ENCODE measurements around the gene FBLN2.

FBLN2 gene

GRCh38 chr3:13578251-13578650 lies 29.3 kb downstream of the FBLN2 start:
- H3K36me3 ChIP-seq (ENCODE audit: insufficient read depth, low read length) = no peaks in the 10 kb centered on the region
- H3K4me1 ChIP-seq (ENCODE audit: insufficient read depth, low read length) = peaks cover 21% of the 10 kb centered on the region
- TF ChIP-seq CTCF (IDR thresholded peaks at IDR 0.05; ENCODE audit: borderline replicate concordance, extremely low read depth, low read length, poor library complexity, severe bottlenecking) (no peak), EZH2 (IDR thresholded peaks at IDR 0.05; ENCODE audit: borderline replicate concordance, low read depth, low read length, severe bottlenecking) (no peak)
- no peaks in the 10 kb centered on the region for H3K27me3 ChIP-seq (ENCODE audit: insufficient read depth, low read length, poor library complexity)
- DNase-seq = no peak
- no peak overlapping the region for H3K27ac ChIP-seq (ENCODE audit: low read length)
- no peak overlapping the region for H2AFZ ChIP-seq (ENCODE audit: low read depth, low read length)
- ATAC-seq (ENCODE audit: insufficient read depth, low read depth) = no peak
- no peaks in the 10 kb centered on the region for H3K9me3 ChIP-seq (ENCODE audit: insufficient read depth, low read length, severe bottlenecking)
- no peak overlapping the region for H3K4me2 ChIP-seq (ENCODE audit: insufficient read depth, low read length)
- no peak overlapping the region for H3K9ac ChIP-seq (ENCODE audit: low read depth, low read length)
- no peaks in the 10 kb centered on the region for H4K20me1 ChIP-seq (ENCODE audit: insufficient read depth, low read length)
- no peak overlapping the region for H3K4me3 ChIP-seq (ENCODE audit: low read depth in 1 of 2, low read length in 2 of 2)
- no peaks in the 10 kb centered on the region for H3K79me2 ChIP-seq (ENCODE audit: insufficient read depth, low read length)

- H3K4me2 ChIP-seq (ENCODE audit: insufficient read depth, low read length) = no peak overlapping the region
- H3K9ac ChIP-seq (ENCODE audit: low read depth, low read length) = no peak overlapping the region
- no peaks in the 10 kb centered on the region for H3K79me2 ChIP-seq (ENCODE audit: insufficient read depth, low read length)
- ATAC-seq (ENCODE audit: insufficient read depth, low read depth) = no peak
- no peak overlapping the region for H2AFZ ChIP-seq (ENCODE audit: low read depth, low read length)
- no peaks in the 10 kb centered on the region for H3K36me3 ChIP-seq (ENCODE audit: insufficient read depth, low read length)
- H3K9me3 ChIP-seq (ENCODE audit: insufficient read depth, low read length, severe bottlenecking) = no peaks in the 10 kb centered on the region
- H3K27ac ChIP-seq (ENCODE audit: low read length) = no peak overlapping the region
- H3K27me3 ChIP-seq (ENCODE audit: insufficient read depth, low read length, poor library complexity) = no peaks in the 10 kb centered on the region
- no peaks in the 10 kb centered on the region for H4K20me1 ChIP-seq (ENCODE audit: insufficient read depth, low read length)
- TF ChIP-seq CTCF (IDR thresholded peaks at IDR 0.05; ENCODE audit: borderline replicate concordance, extremely low read depth, low read length, poor library complexity, severe bottlenecking) (no peak), EZH2 (IDR thresholded peaks at IDR 0.05; ENCODE audit: borderline replicate concordance, low read depth, low read length, severe bottlenecking) (no peak)
- H3K4me1 ChIP-seq (ENCODE audit: insufficient read depth, low read length) = peaks cover 21% of the 10 kb centered on the region
- no peak overlapping the region for H3K4me3 ChIP-seq (ENCODE audit: low read depth in 1 of 2, low read length in 2 of 2)
- no peak for DNase-seq
Measured at GRCh38 chr3:13579063-13579462, 30.1 kb downstream of the FBLN2 start.

DNA sequence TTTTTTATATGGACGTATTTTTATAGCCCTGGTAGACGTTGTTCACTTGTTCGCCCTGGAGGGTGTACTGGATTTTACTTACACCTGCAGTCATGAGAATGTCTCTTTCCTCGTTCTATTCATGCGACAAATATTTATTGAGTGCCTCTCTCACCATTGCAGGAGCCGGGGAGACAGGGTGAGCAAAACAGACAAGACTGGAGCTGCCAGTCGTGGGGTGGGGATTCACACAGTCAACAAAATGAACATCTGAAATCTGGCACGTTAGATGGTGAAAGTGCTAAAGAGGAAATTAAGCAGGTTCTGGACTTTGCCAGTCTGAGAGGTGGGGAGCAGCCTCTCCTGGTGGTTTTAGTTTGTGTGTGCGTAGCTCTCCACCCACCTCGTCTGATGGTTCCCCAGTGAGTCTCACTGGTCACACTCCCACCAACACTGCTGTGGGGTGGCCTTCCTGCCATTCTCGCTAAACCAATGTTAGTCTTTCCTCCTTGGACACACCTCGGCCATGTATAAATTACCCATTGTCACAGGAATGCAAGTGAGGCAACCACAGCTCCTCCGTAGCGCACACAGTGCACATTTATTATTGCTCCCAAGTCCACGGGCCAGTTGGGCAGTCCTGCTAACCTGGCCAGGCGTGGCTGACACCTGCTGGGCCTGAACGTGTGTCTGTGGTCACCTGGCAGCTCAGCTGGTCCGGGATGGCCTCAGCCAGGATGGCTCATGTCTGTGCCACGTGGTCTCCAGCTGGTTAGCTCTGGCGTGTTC lies 31.5 kb downstream of the FBLN2 start:
- Histone ChIP-seq H2AFZ (ENCODE audit: low read depth, low read length) (no peak overlapping the region), H3K27ac (ENCODE audit: low read length) (no peak overlapping the region), H3K4me2 (ENCODE audit: insufficient read depth, low read length) (no peak overlapping the region), H3K9me3 (ENCODE audit: insufficient read depth, low read length, severe bottlenecking) (no peaks in the 10 kb centered on the region), H3K9ac (ENCODE audit: low read depth, low read length) (no peak overlapping the region), H3K4me3 (ENCODE audit: low read depth in 1 of 2, low read length in 2 of 2) (no peak overlapping the region), H4K20me1 (ENCODE audit: insufficient read depth, low read length) (no peaks in the 10 kb centered on the region), H3K79me2 (ENCODE audit: insufficient read depth, low read length) (no peaks in the 10 kb centered on the region), H3K27me3 (ENCODE audit: insufficient read depth, low read length, poor library complexity) (no peaks in the 10 kb centered on the region), H3K36me3 (ENCODE audit: insufficient read depth, low read length) (no peaks in the 10 kb centered on the region), H3K4me1 (ENCODE audit: insufficient read depth, low read length) (peaks cover 21% of the 10 kb centered on the region)
- DNase-seq (no peak), ATAC-seq (ENCODE audit: insufficient read depth, low read depth) (no peak)
- no peak for TF ChIP-seq CTCF (IDR thresholded peaks at IDR 0.05; ENCODE audit: borderline replicate concordance, extremely low read depth, low read length, poor library complexity, severe bottlenecking)
- TF ChIP-seq EZH2 (IDR thresholded peaks at IDR 0.05; ENCODE audit: borderline replicate concordance, low read depth, low read length, severe bottlenecking) = no peak
